ENCODE measurements around the gene C1QBP. TPM values are rescaled to one million over a fixed set of nuclear protein-coding genes. Genes with fewer than 3 reads are reported as not detected.

C1QBP gene
- total RNA-seq, 1 experiment from 2014 or later: 457 TPM

- no peaks in the 10 kb centered on the region for H3K27me3 ChIP-seq (replicated peaks; ENCODE audit: insufficient read depth, low read depth, low read length, poor library complexity)
- DNase-seq (ENCODE audit: low spot score): no peak
- TF ChIP-seq CTCF (conservative IDR thresholded peaks at IDR 0.05; ENCODE audit: low read depth, low read length) (no peak), EZH2 (IDR thresholded peaks at IDR 0.05; ENCODE audit: borderline replicate concordance, low read depth, low read length, poor library complexity, severe bottlenecking) (no peak)
- no peak overlapping the region for H3K27ac ChIP-seq (ENCODE audit: low read depth, low read length, poor library complexity, severe bottlenecking)
- H3K9me3 ChIP-seq (ENCODE audit: low read depth, low read length, poor library complexity, severe bottlenecking): no peaks in the 10 kb centered on the region
- H3K4me3 ChIP-seq (ENCODE audit: low read depth, low read length, poor library complexity, severe bottlenecking): no peak overlapping the region
- POLR2A ChIA-PET (ENCODE audit: low non-redundant PET): no interaction called here
- no TSS peak for BruUV-seq (replicated peaks)
- intact Hi-C loops (cut with micrococcal nuclease; ENCODE audit: unreplicated experiment): no loop called here
- CTCF ChIA-PET: no interaction called here
- H3K4me1 ChIP-seq (ENCODE audit: insufficient read depth, low read length, poor library complexity, severe bottlenecking): no peaks in the 10 kb centered on the region
- peaks cover 37% of the 10 kb centered on the region for H3K36me3 ChIP-seq (ENCODE audit: insufficient read depth, low read length, poor library complexity, severe bottlenecking)
Observed at GRCh38 chr17:5472511-5472910, 33.6 kb upstream of the C1QBP start.

- H3K36me3 ChIP-seq (ENCODE audit: insufficient read depth, low read length, poor library complexity, severe bottlenecking): peaks cover 4% of the 10 kb centered on the region
- no TSS peak for BruUV-seq (replicated peaks)
- DNase-seq (ENCODE audit: low spot score): no peak
- no peaks in the 10 kb centered on the region for H3K9me3 ChIP-seq (ENCODE audit: low read depth, low read length, poor library complexity, severe bottlenecking)
- CTCF ChIA-PET: no interaction called here
- POLR2A ChIA-PET (ENCODE audit: low non-redundant PET): no interaction called here
- TF ChIP-seq EZH2 (IDR thresholded peaks at IDR 0.05; ENCODE audit: borderline replicate concordance, low read depth, low read length, poor library complexity, severe bottlenecking) (no peak), CTCF (conservative IDR thresholded peaks at IDR 0.05; ENCODE audit: low read depth, low read length) (no peak)
- peak overlapping the region; percentile 94 for H3K4me3 ChIP-seq (ENCODE audit: low read depth, low read length, poor library complexity, severe bottlenecking)
- intact Hi-C loops (cut with micrococcal nuclease; ENCODE audit: unreplicated experiment): no loop called here
- peak overlapping the region; percentile 78 for H3K27ac ChIP-seq (ENCODE audit: low read depth, low read length, poor library complexity, severe bottlenecking)
- no peaks in the 10 kb centered on the region for H3K27me3 ChIP-seq (replicated peaks; ENCODE audit: insufficient read depth, low read depth, low read length, poor library complexity)
- H3K4me1 ChIP-seq (ENCODE audit: insufficient read depth, low read length, poor library complexity, severe bottlenecking): no peaks in the 10 kb centered on the region
Observed at GRCh38 chr17:5468075-5468473, 29.1 kb upstream of the C1QBP start.

- TF ChIP-seq EZH2 (IDR thresholded peaks at IDR 0.05; ENCODE audit: borderline replicate concordance, low read depth, low read length, poor library complexity, severe bottlenecking): no peak
- TF ChIP-seq CTCF (conservative IDR thresholded peaks at IDR 0.05; ENCODE audit: low read depth, low read length): no peak
- H3K4me1 ChIP-seq (ENCODE audit: insufficient read depth, low read length, poor library complexity, severe bottlenecking): no peaks in the 10 kb centered on the region
- no peaks in the 10 kb centered on the region for H3K9me3 ChIP-seq (ENCODE audit: low read depth, low read length, poor library complexity, severe bottlenecking)
- no TSS peak for BruUV-seq (replicated peaks)
- peak overlapping the region; percentile 78 for H3K27ac ChIP-seq (ENCODE audit: low read depth, low read length, poor library complexity, severe bottlenecking)
- POLR2A ChIA-PET (ENCODE audit: low non-redundant PET): no interaction called here
- H3K27me3 ChIP-seq (replicated peaks; ENCODE audit: insufficient read depth, low read depth, low read length, poor library complexity): no peaks in the 10 kb centered on the region
- H3K36me3 ChIP-seq (ENCODE audit: insufficient read depth, low read length, poor library complexity, severe bottlenecking): peaks cover under 1% of the 10 kb centered on the region
- intact Hi-C loops (cut with micrococcal nuclease; ENCODE audit: unreplicated experiment): no loop called here
- H3K4me3 ChIP-seq (ENCODE audit: low read depth, low read length, poor library complexity, severe bottlenecking): peak overlapping the region; percentile 94
- DNase-seq (ENCODE audit: low spot score): no peak
- CTCF ChIA-PET: no interaction called here
Observed at GRCh38 chr17:5467416-5467815, 28.5 kb upstream of the C1QBP start.

Measured in A673 (cell line).